Measurements from ENCODE around the gene SREBF2. TPM values are rescaled to one million over a fixed set of nuclear protein-coding genes. Genes with fewer than 3 reads are reported as not detected.

The SREBF2 gene
- total and polyA plus RNA-seq, 10 of the 15 experiments (the other 5 are each of a cell fraction or from before 2014, with no cell fraction given) = 2.4 to 177 (median 78.8) TPM

DNA sequence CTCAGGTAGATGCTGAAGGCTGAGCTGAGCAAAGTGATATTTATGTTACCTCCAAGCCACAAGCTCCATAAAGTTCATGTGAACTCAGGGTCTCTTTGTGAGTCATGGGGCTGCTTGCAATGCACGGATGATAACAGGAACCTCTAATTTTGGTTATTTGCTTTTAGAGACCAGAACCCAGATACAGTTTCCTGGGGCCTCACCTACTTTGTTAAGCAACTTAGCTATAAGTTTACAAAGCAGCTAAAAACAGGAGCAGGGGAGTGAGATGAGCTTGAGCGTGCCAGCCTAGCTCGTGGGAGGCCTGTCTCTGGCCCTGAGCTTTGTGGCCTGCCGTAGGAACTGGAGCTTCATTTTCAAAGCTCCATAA is 29.2 kb downstream of the SREBF2 start:
- H3K4me1 ChIP-seq (ENCODE audit: control insufficient read depth, insufficient read depth, low read length) = peaks cover 57% of the 10 kb centered on the region
- peak overlapping the region; percentile 47; the same call in 1 of the 2 replicates for H3K4me3 ChIP-seq
- no peaks in the 10 kb centered on the region for H3K27me3 ChIP-seq (replicated peaks in 1 of 2; ENCODE audit: control insufficient read depth in 2 of 2, insufficient read depth in 2 of 2, low read length in 1 of 2)
- POLR2A ChIA-PET = interaction anchor here (0.8 to 11.8 kb wide), 26 partner anchors 9 to 228 kb away, joined by 3 to 135 read pairs (median 6); partner anchors contain the start of genes CCDC134, CENPM, NDUFA6 and SNU13
- DNase-seq (ENCODE audit: low read depth, low spot score) (peak; percentile 83), FAIRE-seq (peak; percentile 61), ATAC-seq (peak; percentile 67)
- CTCF ChIA-PET = interaction anchor here (0.7 to 4.5 kb wide), 29 partner anchors 9 to 195 kb away, joined by 3 to 41 read pairs (median 5); partner anchors contain the start of genes CENPM, SHISA8, SMIM45 and SREBF2
- BruUV-seq (replicated peaks) = no TSS peak
- intact Hi-C loops (cut with micrococcal nuclease; ENCODE audit: unreplicated experiment) = loop anchor here (1.0 to 5.0 kb wide), 3 partner anchors 29 to 165 kb away; partner anchors contain the start of genes MEI1 and SREBF2
- SMC1A ChIA-PET (ENCODE audit: uncharacterized antibody, unreplicated experiment) = interaction anchor here (0.9 to 3.8 kb wide), 41 partner anchors 9 to 583 kb away, joined by 3 to 49 read pairs (median 5); partner anchors contain the start of genes CCDC134, CENPM, SREBF2 and TNFRSF13C
- H2AFZ ChIP-seq (ENCODE audit: control insufficient read depth, low read depth, low read length) = no peak overlapping the region
- in situ Hi-C loops (cut with MboI) = no loop called here
- peaks cover 78% of the 10 kb centered on the region for H3K79me2 ChIP-seq (ENCODE audit: control insufficient read depth, insufficient read depth, low read length)
- no peaks in the 10 kb centered on the region for H3K9me3 ChIP-seq (replicated peaks; ENCODE audit: control insufficient read depth, insufficient read depth, low read length)
- peaks cover 7 to 10% of the 10 kb centered on the region in 2 experiments for H3K36me3 ChIP-seq (ENCODE audit: control insufficient read depth in 2 of 2, insufficient read depth in 2 of 2, low read length in 1 of 2)
- H3K27ac ChIP-seq (ENCODE audit: control insufficient read depth, insufficient read depth) = peak overlapping the region; percentile 97
- no peaks in the 10 kb centered on the region; the same call in none of the 2 replicates for H4K20me1 ChIP-seq (ENCODE audit: control insufficient read depth, insufficient read depth)
- RAD21 ChIA-PET (ENCODE audit: unreplicated experiment) = interaction anchor here (0.7 to 6.5 kb wide), 38 partner anchors 10 to 414 kb away, joined by 3 to 101 read pairs (median 5); partner anchors contain the start of genes CCDC134, CENPM, MEI1 and NAGA
- peak overlapping the region; percentile 72 for H3K9ac ChIP-seq (ENCODE audit: control insufficient read depth, insufficient read depth, low read length)
- 2% methylated on average over 4 of the region's 4 CpGs for WGBS (ENCODE audit: insufficient coverage, insufficient replicate concordance, low lambda C conversion rate, missing lambda C conversion rate)
- H3K4me2 ChIP-seq (ENCODE audit: control insufficient read depth, insufficient read depth) = peak overlapping the region; percentile 92
- 0 out of 2 replicates have a peak, but pooled peaks have one; percentile 47 for TF ChIP-seq POLR2AphosphoS2 (IDR thresholded peaks at IDR 0.05; ENCODE audit: low read depth, low read length)
- peak; percentile 60; the same call in 1 of the 2 replicates for TF ChIP-seq CBFB (IDR thresholded peaks at IDR 0.05; ENCODE audit: low read depth)
- TF ChIP-seq, protein P1, sequence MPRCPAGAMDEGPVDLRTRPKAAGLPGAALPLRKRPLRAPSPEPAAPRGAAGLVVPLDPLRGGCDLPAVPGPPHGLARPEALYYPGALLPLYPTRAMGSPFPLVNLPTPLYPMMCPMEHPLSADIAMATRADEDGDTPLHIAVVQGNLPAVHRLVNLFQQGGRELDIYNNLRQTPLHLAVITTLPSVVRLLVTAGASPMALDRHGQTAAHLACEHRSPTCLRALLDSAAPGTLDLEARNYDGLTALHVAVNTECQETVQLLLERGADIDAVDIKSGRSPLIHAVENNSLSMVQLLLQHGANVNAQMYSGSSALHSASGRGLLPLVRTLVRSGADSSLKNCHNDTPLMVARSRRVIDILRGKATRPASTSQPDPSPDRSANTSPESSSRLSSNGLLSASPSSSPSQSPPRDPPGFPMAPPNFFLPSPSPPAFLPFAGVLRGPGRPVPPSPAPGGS (IDR thresholded peaks at IDR 0.05; ENCODE audit: borderline replicate concordance, insufficient read depth, low read depth, low read length, poor library complexity, severe bottlenecking) = peak; percentile 85
- TF ChIP-seq RUNX3 (IDR thresholded peaks at IDR 0.05; ENCODE audit: low read length) = peak; percentile 89
- TF ChIP-seq ESRRA (IDR thresholded peaks at IDR 0.05; ENCODE audit: low read length) = no peak
- peak; percentile 73; the same call in 1 of the 2 replicates for TF ChIP-seq STAT3 (IDR thresholded peaks at IDR 0.05; ENCODE audit: low read depth, low read length)
- TF ChIP-seq IRF3 (IDR thresholded peaks at IDR 0.05) = no peak
- TF ChIP-seq PBX3 (IDR thresholded peaks at IDR 0.05; ENCODE audit: insufficient replicate concordance, low read depth, low read length) = no peak
- TF ChIP-seq RAD51 (IDR thresholded peaks at IDR 0.05) = no peak
- TF ChIP-seq MTA2 (IDR thresholded peaks at IDR 0.05; ENCODE audit: low read depth) = 0 out of 2 replicates have a peak, but pooled peaks have one; percentile 10
- TF ChIP-seq, protein P2, sequence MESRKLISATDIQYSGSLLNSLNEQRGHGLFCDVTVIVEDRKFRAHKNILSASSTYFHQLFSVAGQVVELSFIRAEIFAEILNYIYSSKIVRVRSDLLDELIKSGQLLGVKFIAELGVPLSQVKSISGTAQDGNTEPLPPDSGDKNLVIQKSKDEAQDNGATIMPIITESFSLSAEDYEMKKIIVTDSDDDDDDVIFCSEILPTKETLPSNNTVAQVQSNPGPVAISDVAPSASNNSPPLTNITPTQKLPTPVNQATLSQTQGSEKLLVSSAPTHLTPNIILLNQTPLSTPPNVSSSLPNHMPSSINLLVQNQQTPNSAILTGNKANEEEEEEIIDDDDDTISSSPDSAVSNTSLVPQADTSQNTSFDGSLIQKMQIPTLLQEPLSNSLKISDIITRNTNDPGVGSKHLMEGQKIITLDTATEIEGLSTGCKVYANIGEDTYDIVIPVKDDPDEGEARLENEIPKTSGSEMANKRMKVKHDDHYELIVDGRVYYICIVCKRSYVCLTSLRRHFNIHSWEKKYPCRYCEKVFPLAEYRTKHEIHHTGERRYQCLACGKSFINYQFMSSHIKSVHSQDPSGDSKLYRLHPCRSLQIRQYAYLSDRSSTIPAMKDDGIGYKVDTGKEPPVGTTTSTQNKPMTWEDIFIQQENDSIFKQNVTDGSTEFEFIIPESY (IDR thresholded peaks at IDR 0.05) = no peak
- TF ChIP-seq TCF7 (IDR thresholded peaks at IDR 0.05; ENCODE audit: borderline replicate concordance) = peak; percentile 69; the same call in 1 of the 2 replicates
- peak; percentile 20 for TF ChIP-seq FOS (IDR thresholded peaks at IDR 0.05; ENCODE audit: borderline replicate concordance, extremely low read depth, insufficient read length)
- TF ChIP-seq TCF12 (IDR thresholded peaks at IDR 0.05; ENCODE audit: low read depth, low read length) = no peak
- TF ChIP-seq NR2C1 (IDR thresholded peaks at IDR 0.05) = no peak
